K562 (cell line): ENCODE results near the gene TOMM40L.
"Not testable (repeated sequence)": the region's sequence is repeated elsewhere in the genome, so short reads cannot be mapped to it uniquely, and the experiment has no call there.

ENCODE experiments used
- CREB1 ChIP-seq, 2 experiments: sonication (generic) in 1 of 2; formaldehyde crosslinking in 1 of 2; IDR thresholded peaks; 2 replicates each; pipeline versions ENCODE4 v1.6.1 to v1.8.0; 2012 to 2022; ENCODE audit warnings: inconsistent platforms in 1 of 2, mild to moderate bottlenecking in 1 of 2, missing genetic modification reagents in 1 of 2, moderate library complexity in 1 of 2
- FOXP1 ChIP-seq: sonication (generic); formaldehyde crosslinking; IDR thresholded peaks from 2 replicates; pipeline ENCODE4 v1.8.0; 2022; ENCODE audit warnings: mild to moderate bottlenecking, missing genetic modification reagents
- MTA1 ChIP-seq: fragments of 450-650 bp; IDR thresholded peaks from 2 replicates; pipeline ENCODE4 v1.6.1; 2017; ENCODE audit warnings: borderline replicate concordance
- MYBL2 ChIP-seq, 2 experiments: fragments of 450-650 bp in 1 of 2; sonication (generic) in 1 of 2; formaldehyde crosslinking in 1 of 2; IDR thresholded peaks; 2 replicates each; pipeline versions ENCODE4 v1.6.1 to v1.8.1; 2017 to 2022; ENCODE audit warnings: borderline replicate concordance in 1 of 2, inconsistent platforms in 1 of 2, low read depth in 1 of 2, mild to moderate bottlenecking in 1 of 2, missing genetic modification reagents in 1 of 2, moderate library complexity in 1 of 2

GRCh38 chr1:161255955-161256520 is 30.2 kb downstream of the TOMM40L start:
- not testable (repeated sequence) for TF ChIP-seq CREB1 (IDR thresholded peaks at IDR 0.05); CREB1 (CRISPR knock-in tag; IDR thresholded peaks at IDR 0.05); MTA1; FOXP1; MYBL2 (IDR thresholded peaks at IDR 0.05; ENCODE audit: low read depth); MYBL2 (CRISPR knock-in tag; IDR thresholded peaks at IDR 0.05; ENCODE audit: borderline replicate concordance)
